Stomach smooth muscle (tissue), 2 donors: ENCODE results near the gene XCL1.

ENCODE experiments used
- H3K27ac ChIP-seq: one replicate; pipeline ENCODE4 v1.7.0; 2013; ENCODE audit warnings: mild to moderate bottlenecking, low read length, inconsistent platforms
- H3K27me3 ChIP-seq, 2 donors: one replicate each; pipeline ENCODE4 v1.7.0; 2013; ENCODE audit warnings: low read length in 2 of 2; ENCODE audit not compliant: insufficient read depth in 2 of 2, control insufficient read depth in 1 of 2
- H3K36me3 ChIP-seq, 2 donors: one replicate each; pipeline ENCODE4 v1.7.0; 2013; ENCODE audit warnings: low read length in 2 of 2; ENCODE audit not compliant: control insufficient read depth in 2 of 2, insufficient read depth in 2 of 2
- H3K4me1 ChIP-seq: one replicate; pipeline ENCODE4 v1.7.0; 2013; ENCODE audit warnings: low read length; ENCODE audit not compliant: control insufficient read depth, insufficient read depth
- H3K4me3 ChIP-seq, 2 donors: one replicate each; pipeline ENCODE4 v1.7.0; 2013; ENCODE audit warnings: low read length in 2 of 2
- H3K9ac ChIP-seq, 2 donors: one replicate each; pipeline ENCODE4 v1.7.0; 2013; ENCODE audit warnings: low read length in 2 of 2, mild to moderate bottlenecking in 1 of 2
- H3K9me3 ChIP-seq, 2 donors: one replicate each; pipeline ENCODE4 v1.7.0; 2013; ENCODE audit warnings: low read length in 2 of 2; ENCODE audit not compliant: control insufficient read depth in 2 of 2
- donor health status: healthy.
- donor health status: Pancreatic carcinoma.

XCL1 gene

GRCh38 chr1:168618886-168619285, 42.5 kb downstream of the XCL1 start:
- no peaks in the 10 kb centered on the region for H3K27me3 ChIP-seq
- H3K4me1 ChIP-seq, result peaks cover 13% of the 10 kb centered on the region
- no peaks in the 10 kb centered on the region for H3K9me3 ChIP-seq
- no peak overlapping the region for H3K4me3 ChIP-seq
- H3K9ac ChIP-seq, result no peak overlapping the region
- H3K27ac ChIP-seq, result no peak overlapping the region
- H3K36me3 ChIP-seq, result no peaks in the 10 kb centered on the region

- no peak overlapping the region for H3K9ac ChIP-seq
- H3K9me3 ChIP-seq, result no peaks in the 10 kb centered on the region
- no peaks in the 10 kb centered on the region for H3K27me3 ChIP-seq
- H3K4me3 ChIP-seq, result no peak overlapping the region
- H3K36me3 ChIP-seq, result no peaks in the 10 kb centered on the region
- no peak overlapping the region for H3K27ac ChIP-seq
- H3K4me1 ChIP-seq, result no peaks in the 10 kb centered on the region
Measured at GRCh38 chr1:168621356-168621755, 45.0 kb downstream of the XCL1 start.

DNA sequence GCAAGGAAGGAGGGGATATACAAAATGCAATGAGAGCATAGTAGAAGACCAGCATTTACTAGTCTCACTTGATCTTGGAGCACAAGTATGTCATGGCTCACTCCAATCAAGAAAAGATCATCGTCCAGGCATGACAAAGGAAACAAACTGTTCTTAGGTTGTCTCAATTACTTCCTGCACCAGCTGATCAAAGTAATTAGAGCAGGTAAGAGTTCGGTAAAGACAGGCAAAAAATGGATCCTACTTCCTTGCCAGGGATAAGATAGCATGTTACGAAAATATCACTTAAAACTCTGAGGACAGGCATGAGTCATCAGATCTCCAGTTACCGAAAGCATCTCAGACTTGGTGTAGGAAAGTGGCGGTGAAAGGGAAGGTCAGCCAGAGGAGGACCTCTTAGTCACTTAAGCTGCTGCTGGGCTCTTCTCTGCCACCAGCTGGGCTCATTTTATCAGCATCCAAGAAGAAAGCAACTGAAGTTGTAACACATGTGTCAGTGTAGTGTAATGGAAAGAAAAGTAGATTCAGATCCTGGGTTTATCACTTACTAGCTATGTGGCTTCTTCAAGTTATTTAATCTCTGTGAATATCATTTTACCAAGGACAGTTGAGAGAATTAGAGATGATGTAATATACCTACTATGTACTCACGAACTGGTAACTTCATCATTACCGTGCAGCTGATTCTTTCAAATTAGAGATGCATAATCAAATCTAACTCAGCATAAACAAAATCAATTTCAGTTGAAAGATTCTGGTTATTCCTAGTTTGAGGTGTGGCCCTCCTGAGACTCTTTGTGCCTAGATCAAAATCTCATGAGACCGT, 46.8 kb downstream of the XCL1 start:
- Histone ChIP-seq H3K9ac (no peak overlapping the region), H3K27me3 (no peaks in the 10 kb centered on the region), H3K4me3 (no peak overlapping the region), H3K9me3 (no peaks in the 10 kb centered on the region), H3K27ac (no peak overlapping the region), H3K4me1 (no peaks in the 10 kb centered on the region), H3K36me3 (no peaks in the 10 kb centered on the region)

DNA sequence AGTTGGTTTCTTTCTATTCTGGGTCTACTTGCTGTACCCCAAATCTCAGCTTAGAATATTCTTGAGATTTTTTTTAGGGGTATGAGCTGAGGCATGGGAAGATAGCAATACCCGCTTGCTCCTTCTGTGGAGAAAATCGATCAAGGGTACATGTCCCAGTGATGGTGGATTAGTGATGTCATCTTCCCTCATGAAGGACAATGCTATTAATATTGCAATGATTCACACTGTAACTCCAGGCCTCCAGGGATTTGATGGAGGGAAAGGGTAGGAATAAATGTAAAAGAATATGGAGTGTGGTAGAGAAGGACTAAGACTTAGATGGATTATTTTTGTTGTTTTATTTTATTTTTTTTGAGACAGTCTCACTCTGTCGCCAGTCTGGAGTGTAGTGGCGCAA, 47.4 kb downstream of the XCL1 start:
- no peak overlapping the region for H3K27ac ChIP-seq

DNA sequence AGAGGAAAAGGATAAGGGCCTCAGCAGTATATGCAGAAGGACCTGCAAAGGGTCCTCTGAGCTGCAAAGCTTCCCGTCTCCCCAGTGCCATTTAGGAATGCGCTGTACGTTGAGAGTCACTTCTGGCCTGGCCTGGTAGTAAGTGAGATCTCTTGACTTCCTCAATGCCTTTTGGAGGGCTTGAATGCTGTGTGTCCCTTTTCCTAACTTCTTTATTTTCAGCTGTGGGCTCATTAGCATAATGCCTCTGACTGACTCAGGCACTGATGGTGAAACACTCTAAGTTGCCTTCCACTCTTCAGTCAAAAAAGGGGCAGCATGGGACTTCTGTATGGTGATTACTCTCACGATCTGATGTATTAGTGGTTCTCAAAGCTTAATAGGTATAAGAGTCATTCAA, 49.9 kb downstream of the XCL1 start:
- Histone ChIP-seq H3K9me3 (no peaks in the 10 kb centered on the region), H3K27ac (no peak overlapping the region), H3K9ac (no peak overlapping the region), H3K36me3 (no peaks in the 10 kb centered on the region), H3K4me3 (no peak overlapping the region), H3K4me1 (no peaks in the 10 kb centered on the region), H3K27me3 (no peaks in the 10 kb centered on the region)

More for the DNA sequence above, 47.4 kb downstream of the XCL1 start:
- H3K36me3 ChIP-seq, result no peaks in the 10 kb centered on the region
- no peak overlapping the region for H3K9ac ChIP-seq
- no peaks in the 10 kb centered on the region for H3K27me3 ChIP-seq
- no peaks in the 10 kb centered on the region for H3K9me3 ChIP-seq
- H3K4me1 ChIP-seq, result no peaks in the 10 kb centered on the region
- no peak overlapping the region for H3K4me3 ChIP-seq

DNA sequence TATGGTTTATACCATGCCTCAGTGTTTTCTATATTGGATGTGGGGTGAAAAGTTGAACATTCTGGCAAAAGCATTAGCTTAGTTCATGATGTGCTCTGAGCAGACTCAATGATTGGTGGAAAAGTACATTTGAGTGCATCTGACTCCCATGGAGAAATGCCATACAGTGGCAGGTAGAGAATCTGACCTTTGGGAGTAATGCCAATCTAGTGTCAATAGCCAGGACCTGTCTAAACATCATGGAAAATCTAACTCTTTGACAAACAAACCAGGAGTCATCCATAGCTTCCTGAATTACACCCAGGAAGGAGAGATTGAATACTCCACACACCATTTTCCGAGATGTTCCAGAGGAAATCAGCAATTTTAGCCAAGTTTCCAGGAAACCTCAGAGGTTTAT, 51.0 kb downstream of the XCL1 start:
- no peaks in the 10 kb centered on the region for H3K4me1 ChIP-seq
- no peaks in the 10 kb centered on the region for H3K27me3 ChIP-seq
- H3K36me3 ChIP-seq, result no peaks in the 10 kb centered on the region
- no peak overlapping the region for H3K27ac ChIP-seq
- H3K9me3 ChIP-seq, result no peaks in the 10 kb centered on the region
- H3K4me3 ChIP-seq, result no peak overlapping the region
- H3K9ac ChIP-seq, result no peak overlapping the region

DNA sequence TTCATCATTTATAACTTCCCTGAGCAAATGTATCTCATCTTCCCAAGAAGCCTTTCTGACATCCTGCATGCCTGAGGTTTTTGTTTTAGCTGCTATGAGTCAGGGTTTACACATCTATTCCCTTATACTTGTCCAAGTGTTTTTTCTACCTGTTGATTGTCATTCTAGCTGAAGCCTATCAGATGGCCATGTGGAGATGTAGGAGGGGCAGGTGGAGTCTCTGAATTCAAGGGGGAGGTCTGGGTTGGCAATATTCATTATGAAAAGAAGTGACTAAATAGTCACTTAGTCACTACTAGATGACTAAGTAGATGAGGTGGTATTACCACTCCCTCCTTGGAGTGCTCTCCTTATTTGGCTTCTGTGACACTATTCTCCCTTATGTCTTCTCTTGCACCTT, 52.4 kb downstream of the XCL1 start:
- Histone ChIP-seq H3K9ac (no peak overlapping the region), H3K9me3 (no peaks in the 10 kb centered on the region), H3K27me3 (no peaks in the 10 kb centered on the region), H3K4me3 (no peak overlapping the region), H3K27ac (no peak overlapping the region), H3K36me3 (no peaks in the 10 kb centered on the region), H3K4me1 (no peaks in the 10 kb centered on the region)

DNA sequence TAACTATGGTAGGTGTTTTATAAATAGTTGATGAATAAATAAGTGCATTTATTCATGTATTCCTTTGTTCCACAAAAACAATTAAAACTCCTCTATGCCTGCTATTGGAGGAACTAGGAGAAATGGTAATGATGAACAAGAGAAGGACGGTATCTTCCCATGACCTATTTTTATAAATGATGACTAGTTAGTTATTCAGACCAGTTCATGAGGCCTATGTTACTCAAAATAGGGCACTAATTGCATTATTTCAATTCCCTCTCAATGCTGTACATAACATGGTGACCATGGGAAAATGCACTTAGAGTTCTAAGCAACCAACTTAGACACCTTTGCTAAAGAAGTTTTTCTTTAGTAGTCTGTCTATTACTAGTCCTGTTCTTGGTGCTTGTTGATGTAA, 53.1 kb downstream of the XCL1 start:
- H3K9ac ChIP-seq, result no peak overlapping the region
- no peaks in the 10 kb centered on the region for H3K36me3 ChIP-seq
- no peaks in the 10 kb centered on the region for H3K4me1 ChIP-seq
- no peak overlapping the region for H3K4me3 ChIP-seq
- no peak overlapping the region for H3K27ac ChIP-seq
- no peaks in the 10 kb centered on the region for H3K27me3 ChIP-seq
- no peaks in the 10 kb centered on the region for H3K9me3 ChIP-seq
